Renal pelvis (tissue), 4 donors: Measurements from ENCODE around the gene ZC3H10. TPM values are rescaled to one million over a fixed set of nuclear protein-coding genes. Genes with fewer than 3 reads are reported as not detected.
"Not testable (repeated sequence)": the region's sequence is repeated elsewhere in the genome, so short reads cannot be mapped to it uniquely, and the experiment has no call there.

Experiments
- DNase-seq: peaks from one replicate; pipeline ENCODE4 v3.0.0-alpha.2; 2013
- polyA plus RNA-seq, 3 donors: library from polyadenylated mRNA; unstranded; fragments of 120-200 nt; gene quantifications; one replicate each; pipeline ENCODE4 v1.2.1, GENCODE V29; 2013; ENCODE audit not compliant: insufficient read length in 3 of 3

Gene ZC3H10
- polyA plus RNA-seq, 3 donors = 6.1 to 7.4 (median 6.9) TPM

- no peak for DNase-seq
Measured at GRCh38 chr12:56097738-56098137, 20.3 kb upstream of the ZC3H10 start.

DNA sequence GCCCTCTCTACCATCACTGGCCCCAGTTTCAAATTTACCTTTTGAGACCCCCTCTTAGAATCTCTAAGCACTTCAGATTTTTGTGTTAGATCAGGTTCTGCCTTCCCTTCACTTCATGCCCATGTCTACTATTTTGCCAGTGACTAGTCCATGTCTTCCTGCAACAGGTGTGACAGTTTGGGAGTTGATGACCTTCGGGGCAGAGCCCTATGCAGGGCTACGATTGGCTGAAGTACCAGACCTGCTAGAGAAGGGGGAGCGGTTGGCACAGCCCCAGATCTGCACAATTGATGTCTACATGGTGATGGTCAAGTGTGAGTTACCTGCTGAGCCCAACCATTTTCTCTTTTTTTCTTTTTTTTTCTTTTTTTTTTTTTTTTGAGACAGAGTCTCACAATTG is 19.5 kb upstream of the ZC3H10 start:
- DNase-seq = no peak

GRCh38 chr12:56099787-56100186 is 18.3 kb upstream of the ZC3H10 start:
- DNase-seq = no peak

DNA sequence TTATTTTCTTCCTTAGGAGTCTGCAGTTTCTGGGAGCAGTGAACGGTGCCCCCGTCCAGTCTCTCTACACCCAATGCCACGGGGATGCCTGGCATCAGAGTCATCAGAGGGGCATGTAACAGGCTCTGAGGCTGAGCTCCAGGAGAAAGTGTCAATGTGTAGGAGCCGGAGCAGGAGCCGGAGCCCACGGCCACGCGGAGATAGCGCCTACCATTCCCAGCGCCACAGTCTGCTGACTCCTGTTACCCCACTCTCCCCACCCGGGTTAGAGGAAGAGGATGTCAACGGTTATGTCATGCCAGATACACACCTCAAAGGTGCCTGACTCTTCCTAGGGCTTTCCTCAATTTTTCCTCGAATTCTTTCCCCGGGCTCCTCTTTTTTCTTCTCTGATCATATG is 17.0 kb upstream of the ZC3H10 start:
- DNase-seq = no peak

DNA sequence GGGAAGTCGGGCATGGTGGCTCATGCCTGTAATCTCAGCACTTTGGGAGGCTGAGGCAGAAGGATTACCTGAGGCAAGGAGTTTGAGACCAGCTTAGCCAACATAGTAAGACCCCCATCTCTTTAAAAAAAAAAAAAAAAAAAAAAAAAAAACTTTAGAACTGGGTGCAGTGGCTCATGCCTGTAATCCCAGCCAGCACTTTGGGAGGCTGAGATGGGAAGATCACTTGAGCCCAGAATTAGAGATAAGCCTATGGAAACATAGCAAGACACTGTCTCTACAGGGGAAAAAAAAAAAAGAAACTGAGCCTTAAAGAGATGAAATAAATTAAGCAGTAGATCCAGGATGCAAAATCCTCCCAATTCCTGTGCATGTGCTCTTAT is 15.4 kb upstream of the ZC3H10 start:
- no peak for DNase-seq

GRCh38 chr12:56103066-56103711 is 14.9 kb upstream of the ZC3H10 start:
- DNase-seq = no peak

DNA sequence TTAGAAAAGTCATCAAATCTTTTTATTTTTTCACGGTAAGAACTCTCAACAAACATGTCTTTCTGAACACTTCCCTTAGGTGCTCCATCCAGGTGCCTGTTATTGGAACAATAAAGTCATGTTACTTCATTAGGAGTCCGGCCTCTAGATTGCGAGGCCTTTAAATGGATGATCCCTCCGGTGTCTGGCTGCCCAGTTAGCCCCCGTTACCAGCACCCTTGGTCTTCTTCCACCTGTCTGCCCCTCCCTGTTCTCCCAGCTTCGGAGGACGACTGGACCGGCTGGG is 14.3 kb upstream of the ZC3H10 start:
- DNase-seq = no peak

DNA sequence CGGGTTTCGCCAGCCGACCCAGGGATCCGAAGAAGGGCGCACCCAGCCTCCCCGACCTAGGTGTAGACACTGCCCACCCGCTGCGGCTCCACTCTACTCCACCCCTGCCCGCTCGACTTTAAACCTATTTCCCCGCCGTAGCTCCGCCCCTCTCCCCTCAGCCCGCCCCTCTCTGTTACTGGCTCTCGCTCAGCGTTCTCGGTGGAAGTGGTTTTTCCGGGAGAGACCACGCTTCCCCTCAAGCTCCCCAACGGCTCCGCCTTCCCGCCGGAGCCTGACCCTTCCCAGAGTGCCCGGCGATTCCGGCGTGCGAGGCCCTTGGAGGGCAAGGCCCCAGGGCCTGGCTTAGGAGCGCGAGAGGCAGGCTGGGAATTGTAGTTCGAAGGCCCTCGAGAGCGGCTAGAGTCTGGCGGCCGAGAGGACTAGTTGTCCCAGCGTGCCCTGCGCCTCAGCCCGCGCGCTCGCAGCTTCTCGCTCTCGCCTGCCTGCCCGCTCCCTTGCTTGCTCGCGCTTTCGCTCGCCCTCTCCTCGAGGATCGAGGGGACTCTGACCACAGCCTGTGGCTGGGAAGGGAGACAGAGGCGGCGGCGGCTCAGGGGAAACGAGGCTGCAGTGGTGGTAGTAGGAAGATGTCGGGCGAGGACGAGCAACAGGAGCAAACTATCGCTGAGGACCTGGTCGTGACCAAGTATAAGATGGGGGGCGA is 13.8 kb upstream of the ZC3H10 start, which contains the start of gene PA2G4:
Gene PA2G4 (plus strand): TSS at position 451 of the 706 bp plus-strand sequence. CDS start 179 bp downstream, at position 630.
- peak; percentile 99 for DNase-seq

DNA sequence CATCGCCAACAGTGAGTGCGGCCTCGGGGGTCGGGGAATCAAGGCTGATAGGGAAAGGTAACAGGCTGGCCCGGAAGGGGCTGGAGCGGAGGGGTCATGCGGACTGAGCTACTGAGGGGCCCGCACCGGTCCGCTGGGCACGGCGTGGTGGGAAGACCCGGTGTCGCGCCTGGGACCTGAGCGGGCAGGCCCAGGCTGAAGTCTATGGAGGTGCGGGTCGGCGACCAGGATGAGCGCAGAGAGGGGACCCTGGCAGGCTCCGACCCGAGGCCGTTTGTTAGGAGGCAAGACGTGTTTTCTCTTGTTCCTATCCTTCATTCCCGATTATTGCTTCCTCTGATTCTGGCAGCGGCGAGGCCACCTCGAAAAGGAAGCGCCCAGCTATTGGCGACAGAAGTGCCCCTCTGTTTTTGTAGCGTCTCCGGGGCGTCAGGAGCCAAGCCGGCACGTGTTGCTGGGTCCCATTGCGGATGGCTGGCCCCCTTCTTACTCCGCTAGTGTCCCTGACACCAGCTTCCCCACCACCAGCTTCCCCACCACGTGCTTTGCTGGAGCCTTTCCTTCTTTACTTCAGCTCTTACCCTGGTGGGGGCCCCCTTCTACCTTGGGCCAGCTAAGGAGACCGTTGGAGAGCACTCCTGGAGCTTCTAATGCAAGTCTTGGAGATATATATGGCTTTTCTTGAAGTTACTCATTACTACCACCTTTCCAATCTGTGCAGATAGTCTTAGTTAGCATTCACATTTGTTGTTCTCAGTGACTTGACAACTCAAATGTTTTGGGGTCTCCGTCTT is 13.1 kb upstream of the ZC3H10 start:
- DNase-seq = no peak

DNA sequence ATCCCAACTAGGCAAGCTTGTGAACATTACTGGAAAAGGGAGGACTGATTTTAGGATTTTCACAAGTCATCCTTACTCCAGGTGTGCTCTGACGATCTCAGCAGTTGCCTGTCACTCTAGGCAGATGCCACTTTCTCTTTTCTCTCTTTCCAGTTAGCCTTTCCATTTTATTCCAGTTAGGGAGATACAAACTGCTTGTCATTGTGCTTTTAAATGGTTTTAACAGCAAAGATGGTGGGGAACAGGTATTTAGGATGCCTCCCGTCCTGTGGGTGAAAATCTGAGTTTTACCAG is 12.5 kb upstream of the ZC3H10 start:
- no peak for DNase-seq

DNA sequence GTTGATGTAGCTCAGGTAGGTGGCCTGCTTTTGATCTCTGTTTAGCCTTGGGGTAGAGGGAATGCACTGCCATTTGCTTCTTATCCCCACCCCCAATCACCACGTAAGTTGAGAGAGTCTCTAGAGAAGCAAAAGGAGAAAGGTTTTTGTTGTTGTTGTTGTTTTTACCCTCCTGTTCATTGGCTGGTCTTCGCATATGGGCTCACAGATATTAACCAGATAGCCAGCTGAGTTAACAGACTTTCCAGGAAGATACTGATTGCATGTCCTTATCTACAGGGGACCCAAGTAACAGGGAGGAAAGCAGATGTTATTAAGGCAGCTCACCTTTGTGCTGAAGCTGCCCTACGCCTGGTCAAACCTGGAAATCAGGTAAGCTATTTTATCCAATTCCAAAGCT is 10.8 kb upstream of the ZC3H10 start:
- DNase-seq = no peak

- no peak for DNase-seq
Measured at GRCh38 chr12:56110571-56110970, 7.5 kb upstream of the ZC3H10 start.

DNA sequence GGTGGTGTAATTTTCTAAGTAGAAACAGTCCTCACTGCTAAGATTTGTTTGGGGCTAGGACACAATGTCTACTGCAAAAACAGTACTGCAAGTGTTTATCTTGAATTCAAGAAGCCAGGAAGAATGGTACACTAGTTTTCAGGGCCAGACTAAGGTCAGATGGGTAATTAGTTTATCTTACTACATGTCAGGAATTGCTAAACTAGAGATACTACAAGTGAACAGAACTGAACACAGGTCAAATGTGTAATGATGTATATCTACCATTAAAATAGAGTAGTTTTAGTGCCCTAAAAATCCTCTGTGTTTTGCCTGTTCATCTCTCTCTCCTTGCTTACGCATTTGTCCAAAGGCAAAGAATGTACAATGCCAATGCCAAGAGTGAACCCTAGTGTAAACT is 4.0 kb upstream of the ZC3H10 start:
- DNase-seq = no peak

DNA sequence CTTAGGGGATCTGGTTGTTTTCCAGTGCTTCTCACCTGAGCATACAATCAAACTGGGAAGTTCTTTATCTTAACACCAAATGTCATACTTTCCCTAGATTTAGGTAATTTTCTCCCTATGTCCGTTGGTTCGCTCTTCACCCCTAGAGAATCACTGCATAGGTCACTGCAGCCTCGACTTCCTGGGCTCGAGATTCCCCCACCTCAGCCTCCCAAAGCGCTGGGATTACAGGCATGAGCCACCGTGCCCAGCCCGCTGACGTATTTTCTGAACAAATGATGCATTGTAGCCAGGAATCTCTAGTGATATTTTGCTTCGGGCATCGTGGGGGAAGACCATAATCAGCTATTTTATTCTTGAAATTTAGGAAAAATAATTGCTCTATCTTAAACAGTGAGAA is 2.7 kb upstream of the ZC3H10 start:
- DNase-seq = no peak

- DNase-seq = peak; percentile 97
Measured at GRCh38 chr12:56116267-56117081, 1.6 kb upstream of the ZC3H10 start, which contains the start of gene RPL41. TSS of gene RPL41 (plus strand) at chr12:56116633.

DNA sequence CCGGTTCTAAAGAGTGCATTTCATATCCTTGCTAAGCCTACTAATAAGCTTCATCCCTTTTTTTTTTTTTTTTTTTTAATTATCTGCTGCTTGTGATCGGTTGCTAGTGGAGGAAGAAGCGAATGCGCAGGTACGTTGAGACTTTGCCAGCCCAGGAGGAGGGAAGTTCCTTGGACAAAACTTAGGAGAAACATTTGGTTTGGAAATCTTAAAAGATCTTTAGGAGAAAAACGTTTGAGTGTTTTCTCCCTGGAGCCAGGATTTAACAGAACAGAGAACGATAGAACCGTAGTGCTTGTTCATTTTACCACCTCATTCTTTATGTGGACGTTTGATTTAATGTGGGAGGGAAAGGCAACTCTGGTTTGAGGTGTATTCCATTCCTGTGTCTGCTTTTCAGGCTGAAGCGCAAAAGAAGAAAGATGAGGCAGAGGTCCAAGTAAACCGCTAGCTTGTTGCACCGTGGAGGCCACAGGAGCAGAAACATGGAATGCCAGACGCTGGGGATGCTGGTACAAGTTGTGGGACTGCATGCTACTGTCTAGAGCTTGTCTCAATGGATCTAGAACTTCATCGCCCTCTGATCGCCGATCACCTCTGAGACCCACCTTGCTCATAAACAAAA is 872 bp upstream of the ZC3H10 start:
- DNase-seq = not testable (repeated sequence)

DNA sequence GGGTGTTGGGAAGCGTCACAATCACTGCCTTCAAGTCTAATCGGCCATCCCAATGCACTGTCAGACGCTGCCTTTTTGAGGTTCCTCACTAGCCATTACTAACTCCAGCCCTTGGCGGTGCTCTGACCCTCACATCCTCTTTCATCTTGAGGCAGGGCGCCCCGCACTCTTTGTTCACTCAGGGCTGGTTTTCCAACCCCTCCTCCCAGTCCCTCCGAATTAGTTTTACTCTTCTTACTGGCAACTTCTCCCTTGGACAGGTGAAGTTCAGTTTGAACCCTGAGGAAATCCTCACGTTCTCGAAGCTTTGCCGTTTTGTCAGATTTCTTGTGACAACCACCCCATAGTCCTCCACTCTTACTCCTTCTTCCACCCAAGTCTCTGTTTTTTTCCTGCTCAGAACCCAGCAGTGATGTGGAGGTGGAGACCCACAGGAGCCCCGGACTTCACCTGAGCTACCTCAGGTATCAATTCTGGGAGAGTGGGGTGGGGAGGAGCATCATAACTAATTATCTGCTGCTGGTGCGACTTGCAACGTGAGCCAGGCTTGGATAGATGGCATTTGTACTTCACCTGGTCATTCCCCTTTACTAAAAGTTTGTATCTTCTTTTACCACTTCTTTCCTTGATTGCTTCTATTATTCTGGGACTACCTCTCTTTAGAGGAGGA is 757 bp downstream of the ZC3H10 start:
- DNase-seq = no peak

- peak; percentile 92 for DNase-seq
Measured at GRCh38 chr12:56119361-56119796, 1.3 kb downstream of the ZC3H10 start.

DNA sequence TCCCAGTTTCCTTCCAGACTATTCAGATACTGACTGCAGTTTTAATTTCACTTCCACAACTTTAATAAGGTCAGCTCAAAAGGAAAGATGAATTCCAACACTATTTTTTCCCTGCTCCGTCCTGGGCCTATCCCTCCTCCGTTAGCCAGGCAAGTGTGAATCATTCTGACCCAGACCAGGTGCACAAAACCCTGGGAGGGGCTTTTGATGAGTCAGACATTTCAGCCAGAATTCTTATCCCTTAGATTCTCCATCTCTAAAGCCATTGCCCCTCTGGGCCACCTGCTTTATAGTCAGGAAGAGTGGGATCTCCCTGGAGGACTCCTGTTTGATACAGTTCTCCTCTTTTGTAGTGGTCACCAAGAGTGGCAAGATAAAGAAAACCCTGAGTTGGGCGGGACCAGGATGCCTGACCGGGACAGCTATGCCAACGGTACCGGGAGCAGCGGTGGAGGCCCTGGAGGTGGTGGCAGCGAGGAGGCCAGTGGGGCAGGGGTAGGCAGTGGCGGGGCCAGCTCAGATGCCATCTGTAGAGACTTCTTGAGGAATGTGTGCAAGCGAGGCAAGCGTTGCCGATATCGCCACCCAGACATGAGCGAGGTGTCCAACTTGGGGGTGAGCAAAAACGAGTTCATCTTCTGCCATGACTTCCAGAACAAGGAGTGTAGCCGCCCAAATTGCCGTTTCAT is 2.2 kb downstream of the ZC3H10 start:
- no peak for DNase-seq

GRCh38 chr12:56121204-56121870 is 3.3 kb downstream of the ZC3H10 start:
- no peak for DNase-seq
